Neural cell (in vitro differentiated cells): ENCODE measurements around the gene RPL27.

Experiments
- CTCF ChIP-seq: fragments of 450-650 bp; IDR thresholded peaks from 2 replicates; pipeline ENCODE4 v1.5.1; 2014; ENCODE audit warnings: antibody characterized with exemption, mild to moderate bottlenecking, moderate library complexity; ENCODE audit not compliant: poor library complexity, severe bottlenecking
- EP300 ChIP-seq: fragments of 450-650 bp; conservative IDR thresholded peaks from 2 replicates; pipeline ENCODE4 v1.6.1; 2014; ENCODE audit warnings: antibody characterized with exemption, mild to moderate bottlenecking, moderate library complexity; ENCODE audit not compliant: poor library complexity, severe bottlenecking
- EZH2 ChIP-seq: fragments of 200-600, 300-800 bp; shearing (Covaris generic), sonication (generic); IDR thresholded peaks from 2 replicates; pipeline ENCODE4 v1.6.1; 2014; ENCODE audit warnings: antibody characterized with exemption, low read length, borderline replicate concordance, mild to moderate bottlenecking; ENCODE audit not compliant: insufficient read depth, poor library complexity, severe bottlenecking
- MXI1 ChIP-seq: fragments of 450-650 bp; conservative IDR thresholded peaks from 2 replicates; pipeline ENCODE4 v1.6.1; 2014; ENCODE audit warnings: antibody characterized with exemption, mild to moderate bottlenecking; ENCODE audit not compliant: poor library complexity, severe bottlenecking
- POLR2AphosphoS5 ChIP-seq: IDR thresholded peaks from 2 replicates; pipeline ENCODE4 v1.6.1; 2012
- RAD21 ChIP-seq: fragments of 450-650 bp; conservative IDR thresholded peaks from 2 replicates; pipeline ENCODE4 v1.6.1; 2014; ENCODE audit warnings: antibody characterized with exemption, mild to moderate bottlenecking, moderate library complexity
- SMC3 ChIP-seq: fragments of 450-650 bp; conservative IDR thresholded peaks from 2 replicates; pipeline ENCODE4 v1.6.1; 2014; ENCODE audit warnings: antibody characterized with exemption, mild to moderate bottlenecking, moderate library complexity; ENCODE audit not compliant: poor library complexity
- TAF1 ChIP-seq: IDR thresholded peaks from 2 replicates; pipeline ENCODE4 v1.6.1; 2012; ENCODE audit warnings: low read depth

- TF ChIP-seq EZH2 (no peak), POLR2AphosphoS5 (no peak), CTCF (no peak), TAF1 (no peak), RAD21 (no peak), MXI1 (no peak), SMC3 (no peak), EP300 (no peak)
Measured at GRCh38 chr17:42979511-42980273, 18.5 kb upstream of the RPL27 start, which contains the start of gene PTGES3L.
